Panc1 (cell line): Measurements from ENCODE around the gene HMCES. TPM values are rescaled to one million over a fixed set of nuclear protein-coding genes. Genes with fewer than 3 reads are reported as not detected.
A peak's percentile ranks its signal among the peaks of the same experiment; 100 is the strongest.

ENCODE experiments used
- ATAC-seq: fragments of 200-7000 bp; cut with Tn5 transposase; 2 replicates; pipeline ENCODE4 v1.9.1; 2020; ENCODE audit warnings: mild to moderate bottlenecking, moderate library complexity
- BruUV-seq: library from RNA; stranded (reverse); fragments of 400-500 nt; replicated peaks from 2 replicates; lab custom pipeline; 2021; lab: Mats Ljungman, UMichigan
- CTCF ChIA-PET: fragments of 300-600 bp; sonication (Branson Sonifier 250); formaldehyde crosslinking; loops from one replicate; lab custom pipeline; 2022; ENCODE audit warnings: antibody characterized with exemption; lab: Charles Lee
- POLR2A ChIA-PET: fragments of 300-600 bp; sonication (Branson Sonifier 250); formaldehyde crosslinking; loops from one replicate; lab custom pipeline; 2022; ENCODE audit warnings: antibody characterized with exemption; lab: Charles Lee
- DNase-seq: peaks from one replicate; pipeline ENCODE4 v3.0.0-alpha.2; 2010; ENCODE audit warnings: low read depth, low spot score
- H3K27ac ChIP-seq: 2 replicates; pipeline ENCODE4 v1.5.1; 2011; ENCODE audit warnings: mild to moderate bottlenecking, low read length, inconsistent platforms
- H3K27me3 ChIP-seq: fragments of 200-500 bp; sonication (Bioruptor generic); 2 replicates; pipeline ENCODE4 v1.6.0; 2014; ENCODE audit warnings: low read length, inconsistent platforms; ENCODE audit not compliant: control insufficient read depth, insufficient read depth
- H3K36me3 ChIP-seq: fragments of 200-500 bp; sonication (Bioruptor generic); 2 replicates; pipeline ENCODE4 v1.5.1; 2014; ENCODE audit warnings: inconsistent platforms, mild to moderate bottlenecking, low read length, moderate library complexity; ENCODE audit not compliant: control insufficient read depth, insufficient read depth
- H3K4me1 ChIP-seq: 2 replicates; pipeline ENCODE4 v1.5.1; 2011; ENCODE audit warnings: inconsistent platforms, mild to moderate bottlenecking, low read length, moderate library complexity; ENCODE audit not compliant: control insufficient read depth, insufficient read depth
- H3K4me3 ChIP-seq, 2 experiments: 2 replicates each; pipeline ENCODE4 v1.5.1; 2011 to 2012; ENCODE audit warnings: low read depth in 2 of 2, low read length in 2 of 2, mild to moderate bottlenecking in 2 of 2, inconsistent platforms in 1 of 2, moderate library complexity in 1 of 2
- H3K9me3 ChIP-seq: fragments of 200-500 bp; sonication (Bioruptor generic); 2 replicates; pipeline ENCODE4 v1.5.1; 2014; ENCODE audit warnings: low read depth, mild to moderate bottlenecking, inconsistent platforms, low read length, moderate library complexity; ENCODE audit not compliant: control insufficient read depth, insufficient read depth
- CTCF ChIP-seq: fragments of 450-650 bp; IDR thresholded peaks from 2 replicates; pipeline ENCODE4 v1.5.1; 2017; ENCODE audit warnings: mild to moderate bottlenecking
- POLR2AphosphoS5 ChIP-seq: IDR thresholded peaks from 2 replicates; pipeline ENCODE4 v1.6.1; 2012; ENCODE audit warnings: mild to moderate bottlenecking, low read depth, low read length, moderate library complexity
- REST ChIP-seq, 2 experiments: IDR thresholded peaks; 2 replicates each; pipeline ENCODE4 v1.6.1; 2011 to 2012; ENCODE audit warnings: low read depth in 2 of 2, control low read depth in 1 of 2, low read length in 1 of 2, mild to moderate bottlenecking in 1 of 2, moderate library complexity in 1 of 2; ENCODE audit not compliant: insufficient read depth in 1 of 2
- SIN3A ChIP-seq: IDR thresholded peaks from 2 replicates; pipeline ENCODE4 v1.6.1; 2012; ENCODE audit warnings: low read depth, mild to moderate bottlenecking, low read length, moderate library complexity, borderline replicate concordance; ENCODE audit not compliant: insufficient read depth
- TCF7L2 ChIP-seq: IDR thresholded peaks from 2 replicates; pipeline ENCODE4 v1.6.1; 2011; ENCODE audit warnings: mild to moderate bottlenecking, low read depth, low read length, inconsistent platforms
- in situ Hi-C: cut with HindIII; loops from 2 replicates; pipeline ENCODE4 v1.10.0; 2016; ENCODE audit warnings: low sequenced_read_pairs, low pct_unique_long_range_greater_than_20kb
- intact Hi-C: fragments of 100-400 bp; cut with micrococcal nuclease; formaldehyde crosslinking; loops from one replicate; pipeline ENCODE4 v1.10.0; 2022; ENCODE audit not compliant: unreplicated experiment
- total RNA-seq: library from RNA; stranded (reverse); gene quantifications from one replicate; pipeline ENCODE4 v1.2.1, GENCODE V29; 2021; ENCODE audit not compliant: unreplicated experiment

HMCES gene
- total RNA-seq, 1 experiment from 2014 or later = 94.6 TPM

DNA sequence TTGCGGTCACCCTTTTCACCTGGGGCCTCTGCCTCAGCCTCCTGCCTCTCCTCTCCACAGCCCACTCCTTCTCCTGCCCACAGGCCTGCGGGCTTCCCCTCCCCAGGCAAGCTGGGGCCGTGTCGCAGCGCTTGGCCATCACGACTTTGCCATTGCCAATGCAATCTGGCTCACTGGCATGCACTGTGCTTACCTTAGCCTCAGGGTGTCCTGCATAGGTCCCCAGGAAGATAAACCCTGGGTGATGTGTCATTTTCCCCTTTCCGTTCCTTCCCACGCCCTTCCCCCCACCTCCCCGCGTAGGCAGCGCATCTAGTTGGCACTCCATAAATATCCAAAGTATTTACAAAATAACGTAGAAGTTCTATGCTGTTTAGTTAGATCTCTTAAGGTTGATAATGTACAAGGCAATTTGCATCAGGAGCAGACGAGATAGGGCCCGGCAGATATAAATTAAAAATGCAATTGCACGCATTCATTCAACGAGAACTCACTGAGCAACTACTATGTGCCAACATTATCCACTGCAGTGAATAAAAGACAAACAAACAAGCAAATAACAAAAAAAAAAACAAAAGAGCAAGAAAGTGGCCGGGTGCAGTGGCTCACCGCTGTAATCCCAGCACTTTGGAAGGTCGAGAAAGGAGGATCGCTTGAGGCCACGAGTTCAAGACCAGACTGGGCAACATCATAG lies 30.2 kb upstream of the HMCES start:
- Histone ChIP-seq H3K27me3 (no peaks in the 10 kb centered on the region), H3K4me3 (peak overlapping the region; percentile 72 to 92), H3K9me3 (no peaks in the 10 kb centered on the region), H3K27ac (peak overlapping the region; percentile 94), H3K36me3 (peaks cover 7% of the 10 kb centered on the region), H3K4me1 (peaks cover 26% of the 10 kb centered on the region)
- CTCF ChIA-PET = interaction anchor here (0.7 kb wide), 1 partner anchor 87 kb away, joined by 4 read pairs; no protein-coding TSS in a partner anchor
- intact Hi-C loops (loop anchor here (5.0 to 10.0 kb wide), 3 partner anchors 66 to 276 kb away; partner anchors contain the start of gene CNBP), in situ Hi-C loops (no loop called here)
- BruUV-seq = no TSS peak
- DNase-seq (no peak), ATAC-seq (no peak)
- TF ChIP-seq POLR2AphosphoS5 = no peak
- TF ChIP-seq REST (IDR thresholded peaks at IDR 0.05; ENCODE audit: insufficient read depth in 1 of 2, low read depth in 2 of 2, low read length in 1 of 2) = no peak
- TF ChIP-seq SIN3A = no peak
- TF ChIP-seq CTCF = no peak
- POLR2A ChIA-PET = interaction anchor here (0.7 to 1.0 kb wide), 2 partner anchors 86 to 181 kb away, joined by 3 to 7 read pairs; no protein-coding TSS in a partner anchor

DNA sequence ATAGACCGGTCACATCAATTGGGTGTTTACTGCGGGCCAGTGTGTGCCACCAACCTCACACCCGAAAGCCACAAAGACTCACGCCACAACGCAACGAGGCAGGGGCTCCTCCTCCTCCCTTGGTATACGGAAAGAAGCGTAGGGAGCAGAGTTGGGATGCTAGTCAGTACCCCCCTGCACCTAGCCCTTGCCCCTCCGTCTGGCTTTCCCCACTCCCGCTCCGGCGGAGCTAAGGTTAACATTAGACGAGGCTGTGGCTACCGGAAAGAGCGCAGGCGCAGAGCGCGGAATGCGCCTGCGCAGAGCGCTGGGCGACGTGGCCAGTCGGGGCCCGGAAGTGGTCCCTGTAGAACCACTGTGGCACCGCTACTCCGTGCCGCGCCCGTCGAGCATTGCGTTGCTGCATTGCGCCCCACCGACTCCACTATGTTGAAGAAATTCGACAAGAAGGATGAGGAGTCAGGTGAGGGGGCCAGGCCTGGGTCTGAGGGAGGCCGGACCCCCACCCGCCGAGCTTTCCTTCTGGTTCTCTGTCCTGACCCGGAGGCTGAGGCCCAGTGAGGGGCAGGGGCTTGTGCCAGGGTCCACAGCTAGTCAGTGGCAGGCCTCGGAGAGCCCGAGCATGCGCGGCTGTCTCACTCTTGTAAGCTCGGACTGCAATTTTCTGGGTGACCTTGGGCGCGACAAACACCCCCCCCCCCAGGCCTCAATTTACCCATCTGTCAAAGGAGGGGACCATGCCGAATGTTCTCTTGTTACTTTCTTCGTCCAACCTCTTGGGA lies 29.2 kb upstream of the HMCES start, which contains the start of gene COPG1:
Gene COPG1, plus strand, starts transcription at position 323 of the 782 bp plus-strand sequence. Its CDS starts 104 bp downstream, at position 427.
- H3K27ac ChIP-seq = peak within 1 kb of the TSS; percentile 94
- TF ChIP-seq POLR2AphosphoS5 (peak; percentile 93), TCF7L2 (peak; percentile 48; the same call in 1 of the 2 replicates), REST (IDR thresholded peaks at IDR 0.05; ENCODE audit: insufficient read depth in 1 of 2, low read depth in 2 of 2, low read length in 1 of 2) (no peak), CTCF (no peak), SIN3A (peak; percentile 87; the same call in 1 of the 2 replicates)
- no peaks in the 10 kb centered on the region for H3K27me3 ChIP-seq
- peaks cover 7% of the 10 kb centered on the region for H3K36me3 ChIP-seq
- peaks cover 26% of the 10 kb centered on the region for H3K4me1 ChIP-seq
- POLR2A ChIA-PET = interaction anchor here (0.5 to 1.1 kb wide), 7 partner anchors 16 to 127 kb away, joined by 3 to 7 read pairs (median 4); a partner anchor contains a TSS
- CTCF ChIA-PET = interaction anchor here (0.6 to 0.7 kb wide), 2 partner anchors 69 to 88 kb away, joined by 4 to 13 read pairs; no protein-coding TSS in a partner anchor
- intact Hi-C loops = loop anchor here (5.0 to 10.0 kb wide), 3 partner anchors 67 to 277 kb away; partner anchors contain the start of gene CNBP
- peak within 1 kb of the TSS; percentile 72 to 92 for H3K4me3 ChIP-seq
- BruUV-seq = no TSS peak
- ATAC-seq = peak; percentile 93
- H3K9me3 ChIP-seq = no peaks in the 10 kb centered on the region
- in situ Hi-C loops = no loop called here
- DNase-seq = peak; percentile 74
